Measurements from ENCODE around the gene MYLIP. TPM values are rescaled to one million over a fixed set of nuclear protein-coding genes. Genes with fewer than 3 reads are reported as not detected.
A peak's percentile ranks its signal among the peaks of the same experiment; 100 is the strongest.

The MYLIP gene
- total RNA-seq, 1 donor from 2014 or later, result 48.8 TPM

DNA sequence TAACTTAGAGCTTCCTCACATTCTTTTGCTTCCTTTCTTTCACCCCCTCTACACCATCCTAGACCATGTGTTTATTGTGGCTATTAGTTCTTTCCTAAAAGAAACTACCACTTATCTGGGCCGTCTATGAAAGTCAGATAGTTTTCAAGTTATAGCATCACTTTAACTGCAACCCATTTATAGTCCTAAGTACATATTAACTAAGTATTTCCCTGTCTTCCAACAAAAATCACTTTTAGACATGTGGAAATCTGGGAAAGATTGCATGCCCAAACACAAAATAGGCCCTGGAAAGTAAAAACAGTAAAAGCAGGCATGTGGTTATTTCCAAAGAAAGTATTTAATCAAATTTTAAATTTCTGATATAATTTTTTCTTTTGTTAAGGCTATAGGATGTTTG, 5.5 kb downstream of the MYLIP start:
- ATAC-seq (no peak), DNase-seq (no peak)
- intact Hi-C loops (cut with DNase I), result loop anchor here (10.0 kb wide), 1 partner anchor 50 kb away; no protein-coding TSS in a partner anchor
- TF ChIP-seq, protein P1, sequence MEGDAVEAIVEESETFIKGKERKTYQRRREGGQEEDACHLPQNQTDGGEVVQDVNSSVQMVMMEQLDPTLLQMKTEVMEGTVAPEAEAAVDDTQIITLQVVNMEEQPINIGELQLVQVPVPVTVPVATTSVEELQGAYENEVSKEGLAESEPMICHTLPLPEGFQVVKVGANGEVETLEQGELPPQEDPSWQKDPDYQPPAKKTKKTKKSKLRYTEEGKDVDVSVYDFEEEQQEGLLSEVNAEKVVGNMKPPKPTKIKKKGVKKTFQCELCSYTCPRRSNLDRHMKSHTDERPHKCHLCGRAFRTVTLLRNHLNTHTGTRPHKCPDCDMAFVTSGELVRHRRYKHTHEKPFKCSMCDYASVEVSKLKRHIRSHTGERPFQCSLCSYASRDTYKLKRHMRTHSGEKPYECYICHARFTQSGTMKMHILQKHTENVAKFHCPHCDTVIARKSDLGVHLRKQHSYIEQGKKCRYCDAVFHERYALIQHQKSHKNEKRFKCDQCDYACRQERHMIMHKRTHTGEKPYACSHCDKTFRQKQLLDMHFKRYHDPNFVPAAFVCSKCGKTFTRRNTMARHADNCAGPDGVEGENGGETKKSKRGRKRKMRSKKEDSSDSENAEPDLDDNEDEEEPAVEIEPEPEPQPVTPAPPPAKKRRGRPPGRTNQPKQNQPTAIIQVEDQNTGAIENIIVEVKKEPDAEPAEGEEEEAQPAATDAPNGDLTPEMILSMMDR (IDR thresholded peaks at IDR 0.05), result no peak
- Histone ChIP-seq H3K4me3 (peak overlapping the region; percentile 2), H3K4me1 (peaks cover 79% of the 10 kb centered on the region), H3K36me3 (peaks cover 20% of the 10 kb centered on the region), H3K27me3 (ENCODE audit: low read depth) (no peaks in the 10 kb centered on the region), H3K27ac (peak overlapping the region; percentile 1), H3K9me3 (no peaks in the 10 kb centered on the region)

DNA sequence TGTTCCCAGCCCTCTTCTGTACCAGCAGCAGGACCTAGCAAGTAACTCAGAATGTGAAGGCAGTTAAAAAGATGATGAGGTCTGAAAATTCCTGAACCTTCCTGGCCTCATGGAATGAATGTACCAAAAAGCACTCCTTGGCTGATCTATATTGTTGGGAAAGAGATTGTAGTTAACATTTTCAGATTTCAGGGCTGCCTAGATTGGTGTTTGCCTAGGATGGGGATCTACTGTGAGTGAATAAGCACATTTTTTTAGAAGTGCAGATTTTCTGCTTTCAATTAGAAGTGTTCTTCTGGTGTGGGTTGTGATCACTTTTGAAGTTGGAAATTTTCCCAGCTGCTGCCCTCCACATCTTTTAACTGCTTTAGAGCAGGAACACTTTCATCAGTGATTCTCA, 6.2 kb downstream of the MYLIP start:
- no peak for DNase-seq
- peaks cover 21% of the 10 kb centered on the region for H3K36me3 ChIP-seq
- TF ChIP-seq, protein P1 (IDR thresholded peaks at IDR 0.05), result no peak
- peak overlapping the region; percentile 1 for H3K27ac ChIP-seq
- ATAC-seq, result no peak
- intact Hi-C loops (cut with DNase I), result loop anchor here (10.0 kb wide), 1 partner anchor 50 kb away; no protein-coding TSS in a partner anchor
- H3K4me3 ChIP-seq, result peak overlapping the region; percentile 2
- no peaks in the 10 kb centered on the region for H3K27me3 ChIP-seq (ENCODE audit: low read depth)
- peaks cover 85% of the 10 kb centered on the region for H3K4me1 ChIP-seq
- H3K9me3 ChIP-seq, result no peaks in the 10 kb centered on the region

DNA sequence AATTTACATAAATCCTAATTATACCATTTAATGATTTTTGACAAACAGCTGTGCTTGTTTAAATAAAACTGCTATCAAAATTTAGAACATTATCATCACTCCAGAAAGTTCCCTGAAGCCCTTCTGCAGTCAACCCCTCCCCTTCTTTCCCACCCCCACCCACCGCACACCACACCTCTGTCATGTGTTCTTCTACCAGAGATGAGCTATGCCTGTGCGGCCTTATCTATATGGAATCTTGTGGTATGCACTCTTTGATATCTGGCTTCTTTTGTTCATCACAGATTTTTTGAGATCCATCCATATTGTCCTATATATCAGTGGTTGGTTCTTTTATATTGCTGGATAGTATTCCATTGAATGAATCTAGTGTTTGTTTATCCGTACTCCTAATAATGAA, 7.2 kb downstream of the MYLIP start:
- DNase-seq (no peak), ATAC-seq (no peak)
- H3K27me3 ChIP-seq (ENCODE audit: low read depth), result no peaks in the 10 kb centered on the region
- peaks cover 95% of the 10 kb centered on the region for H3K4me1 ChIP-seq
- no peak overlapping the region for H3K4me3 ChIP-seq
- TF ChIP-seq, protein P1 (IDR thresholded peaks at IDR 0.05), result no peak
- H3K27ac ChIP-seq, result no peak overlapping the region
- intact Hi-C loops (cut with DNase I), result loop anchor here (10.0 kb wide), 1 partner anchor 49 kb away; no protein-coding TSS in a partner anchor
- H3K9me3 ChIP-seq, result no peaks in the 10 kb centered on the region
- H3K36me3 ChIP-seq, result peaks cover 32% of the 10 kb centered on the region

DNA sequence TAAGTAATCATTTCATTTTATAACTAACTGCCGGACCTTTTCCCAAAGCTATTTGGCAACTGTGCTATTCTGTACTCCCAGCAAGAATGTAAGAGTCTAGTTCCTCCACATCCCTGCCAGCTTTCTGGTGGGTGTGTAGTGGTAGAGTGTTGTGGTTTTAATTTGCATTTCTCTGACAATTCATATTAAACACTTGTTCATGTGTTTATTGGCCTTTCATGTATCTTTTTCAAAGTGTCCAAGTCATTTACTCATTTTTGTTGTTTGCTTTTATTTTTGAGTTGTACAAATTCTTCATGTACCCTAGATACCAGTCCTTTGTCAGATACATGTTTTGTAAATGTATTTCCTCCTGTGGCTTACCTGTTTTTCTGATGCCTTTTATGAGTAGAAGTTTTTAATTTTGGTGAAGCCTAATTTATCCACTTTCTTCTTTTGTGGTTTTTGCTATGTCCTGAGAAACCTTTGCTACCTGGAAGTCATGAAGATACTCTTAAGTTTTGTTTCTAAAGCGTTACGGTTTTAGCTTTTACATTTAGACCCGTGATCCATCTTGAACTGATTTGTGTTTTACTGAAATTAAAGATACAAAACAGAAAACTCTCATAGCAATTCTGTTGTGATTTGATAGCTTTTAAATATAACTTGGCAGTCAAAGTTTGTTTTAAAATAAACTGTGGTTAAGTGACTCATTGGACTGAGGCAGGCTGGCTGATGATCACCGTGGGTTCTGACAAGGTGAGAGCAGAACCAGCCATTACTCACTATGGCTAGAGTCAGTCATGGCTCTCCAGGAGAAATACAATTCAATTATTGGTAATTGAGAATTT, 8.0 kb downstream of the MYLIP start:
- H3K4me3 ChIP-seq, result peak overlapping the region; percentile 0
- no peaks in the 10 kb centered on the region for H3K9me3 ChIP-seq
- ATAC-seq (peak; percentile 78 to 88), DNase-seq (no peak)
- H3K4me1 ChIP-seq, result peaks cover 88% of the 10 kb centered on the region
- TF ChIP-seq, protein P1 (IDR thresholded peaks at IDR 0.05), result no peak
- H3K27ac ChIP-seq, result no peak overlapping the region
- H3K36me3 ChIP-seq, result peaks cover 36% of the 10 kb centered on the region
- intact Hi-C loops (cut with DNase I), result loop anchor here (10.0 kb wide), 1 partner anchor 48 kb away; no protein-coding TSS in a partner anchor
- no peaks in the 10 kb centered on the region for H3K27me3 ChIP-seq (ENCODE audit: low read depth)

DNA sequence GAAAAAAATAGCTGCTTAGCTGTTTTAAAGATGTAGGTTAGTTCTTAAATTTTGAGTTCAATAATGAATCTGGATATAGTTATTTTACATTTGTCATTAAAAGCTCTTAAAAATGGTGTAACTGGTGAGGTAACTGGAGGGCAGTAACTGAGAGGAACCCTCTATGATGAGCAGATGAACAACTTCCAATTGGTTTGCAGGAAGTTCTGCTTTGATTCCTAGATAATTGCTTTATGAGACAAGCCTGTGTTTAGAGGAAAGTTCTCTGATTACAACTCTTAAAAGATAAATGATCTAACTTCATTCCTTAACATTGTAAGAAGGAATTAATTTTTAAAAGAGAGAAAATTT, 8.5 kb downstream of the MYLIP start:
- ATAC-seq, result peak in 1 of 2 donors; percentile 5
- DNase-seq, result no peak
- intact Hi-C loops (cut with DNase I), result loop anchor here (10.0 kb wide), 1 partner anchor 47 kb away; no protein-coding TSS in a partner anchor
- Histone ChIP-seq H3K36me3 (peaks cover 39% of the 10 kb centered on the region), H3K4me1 (peaks cover 82% of the 10 kb centered on the region), H3K27me3 (ENCODE audit: low read depth) (no peaks in the 10 kb centered on the region), H3K27ac (no peak overlapping the region), H3K9me3 (no peaks in the 10 kb centered on the region), H3K4me3 (peak overlapping the region; percentile 0)
- TF ChIP-seq, protein P1 (IDR thresholded peaks at IDR 0.05), result no peak
